Liver (tissue), 9 donors: ENCODE results near the gene ZDHHC24. TPM values are rescaled to one million over a fixed set of nuclear protein-coding genes. Genes with fewer than 3 reads are reported as not detected.

Experiments
- DNase-seq: peaks from one replicate; pipeline ENCODE4 v3.0.0-alpha.2; 2017; ENCODE audit warnings: low spot score
- H3K27ac ChIP-seq, 2 donors: one replicate each; pipeline ENCODE4 v1.7.0; 2013; ENCODE audit warnings: inconsistent platforms in 2 of 2, low read length in 2 of 2, control low read depth in 1 of 2, low read depth in 1 of 2, mild to moderate bottlenecking in 1 of 2
- H3K27me3 ChIP-seq, 4 donors: one replicate each; pipeline versions ENCODE4 v1.6.1 to v1.7.0; 2013; ENCODE audit warnings: low read length in 3 of 4, inconsistent platforms in 1 of 4, mild to moderate bottlenecking in 1 of 4, moderate library complexity in 1 of 4; ENCODE audit not compliant: control insufficient read depth in 4 of 4, insufficient read depth in 4 of 4
- H3K36me3 ChIP-seq, 4 donors: one replicate each; pipeline versions ENCODE4 v1.6.1 to v1.7.0; 2013; ENCODE audit warnings: low read length in 3 of 4, mild to moderate bottlenecking in 3 of 4, low read depth in 1 of 4, moderate library complexity in 1 of 4; ENCODE audit not compliant: control insufficient read depth in 4 of 4, insufficient read depth in 3 of 4
- H3K4me1 ChIP-seq, 4 donors: one replicate each; pipeline versions ENCODE4 v1.6.1 to v1.7.0; 2013; ENCODE audit warnings: low read length in 3 of 4, mild to moderate bottlenecking in 3 of 4, moderate library complexity in 1 of 4; ENCODE audit not compliant: control insufficient read depth in 4 of 4, insufficient read depth in 4 of 4
- H3K4me3 ChIP-seq, 3 donors: one replicate each; pipeline versions ENCODE4 v1.6.1 to v1.7.0; 2013; ENCODE audit warnings: low read length in 3 of 3, control low read depth in 1 of 3, low read depth in 1 of 3, mild to moderate bottlenecking in 1 of 3
- H3K9ac ChIP-seq, 2 donors: one replicate each; pipeline ENCODE4 v1.7.0; 2013; ENCODE audit warnings: low read length in 2 of 2, mild to moderate bottlenecking in 2 of 2, moderate library complexity in 2 of 2, control low read depth in 1 of 2, low read depth in 1 of 2
- H3K9me3 ChIP-seq, 4 donors: one replicate each; pipeline versions ENCODE4 v1.6.1 to v1.7.0; 2013; ENCODE audit warnings: low read length in 3 of 4; ENCODE audit not compliant: control insufficient read depth in 4 of 4
- ATF3 ChIP-seq: IDR thresholded peaks from 2 replicates; pipeline ENCODE4 v1.6.1; 2016; ENCODE audit warnings: antibody characterized with exemption
- CTCF ChIP-seq: fragments of 150-350 bp; IDR thresholded peaks from 2 replicates; pipeline ENCODE4 v1.5.1; 2017; ENCODE audit warnings: improper control_type of control experiment, low read depth, low read length; ENCODE audit not compliant: missing input control
- EGR1 ChIP-seq, 2 donors: IDR thresholded peaks; 2 replicates each; pipeline ENCODE4 v1.6.1; 2016 to 2018; ENCODE audit warnings: antibody characterized with exemption in 2 of 2, low read depth in 2 of 2
- FOXA1 ChIP-seq: IDR thresholded peaks from 2 replicates; pipeline ENCODE4 v1.6.1; 2016; ENCODE audit warnings: antibody characterized with exemption
- FOXA2 ChIP-seq: IDR thresholded peaks from 2 replicates; pipeline ENCODE4 v1.6.1; 2016; ENCODE audit warnings: antibody characterized with exemption
- GABPA ChIP-seq, 2 donors: IDR thresholded peaks in 1 of 2; conservative IDR thresholded peaks in 1 of 2; 2 replicates each; pipeline ENCODE4 v1.6.1; 2016; ENCODE audit warnings: antibody characterized with exemption in 2 of 2, mild to moderate bottlenecking in 1 of 2, moderate library complexity in 1 of 2
- HNF4A ChIP-seq, 2 donors: conservative IDR thresholded peaks; 2 replicates each; pipeline ENCODE4 v1.6.1; 2016; ENCODE audit warnings: antibody characterized with exemption in 2 of 2, mild to moderate bottlenecking in 2 of 2
- HNF4G ChIP-seq: IDR thresholded peaks from 2 replicates; pipeline ENCODE4 v1.6.1; 2016; ENCODE audit warnings: antibody characterized with exemption
- JUND ChIP-seq, 2 donors: IDR thresholded peaks; 2 replicates each; pipeline ENCODE4 v1.6.1; 2016; ENCODE audit warnings: antibody characterized with exemption in 2 of 2
- MAX ChIP-seq: IDR thresholded peaks from 2 replicates; pipeline ENCODE4 v1.6.1; 2016; ENCODE audit warnings: antibody characterized with exemption
- NR2F2 ChIP-seq: IDR thresholded peaks from 2 replicates; pipeline ENCODE4 v1.6.1; 2016; ENCODE audit warnings: antibody characterized with exemption
- RAD21 ChIP-seq, 2 donors: IDR thresholded peaks; 2 replicates each; pipeline ENCODE4 v1.6.1; 2016; ENCODE audit warnings: antibody characterized with exemption in 2 of 2, mild to moderate bottlenecking in 2 of 2
- REST ChIP-seq: IDR thresholded peaks from 2 replicates; pipeline ENCODE4 v1.6.1; 2016; ENCODE audit warnings: antibody characterized with exemption, mild to moderate bottlenecking
- RXRA ChIP-seq, 2 donors: IDR thresholded peaks; 2 replicates each; pipeline ENCODE4 v1.6.1; 2017 to 2018; ENCODE audit warnings: antibody characterized with exemption in 2 of 2, mild to moderate bottlenecking in 1 of 2
- SP1 ChIP-seq: IDR thresholded peaks from 2 replicates; pipeline ENCODE4 v1.6.1; 2018; ENCODE audit warnings: antibody characterized with exemption, mild to moderate bottlenecking
- TAF1 ChIP-seq: conservative IDR thresholded peaks from 2 replicates; pipeline ENCODE4 v1.6.1; 2016; ENCODE audit warnings: antibody characterized with exemption, mild to moderate bottlenecking
- YY1 ChIP-seq: IDR thresholded peaks from 2 replicates; pipeline ENCODE4 v1.6.1; 2016; ENCODE audit warnings: antibody characterized with exemption, mild to moderate bottlenecking
- ZBTB33 ChIP-seq: IDR thresholded peaks from 2 replicates; pipeline ENCODE4 v1.6.1; 2016; ENCODE audit warnings: antibody characterized with exemption
- WGBS: extraction: QIAGEN DNeasy Blood & Tissue Kit; methylation state at CpG from one replicate; pipeline ENCODE4 v1.1.7; 2013; 5-methylcytosine and 5-hydroxymethylcytosine counted together
- polyA plus RNA-seq, 2 donors: library from polyadenylated mRNA; stranded (reverse) in 1 of 2; unstranded in 1 of 2; fragments of 200-250 nt in 1 of 2; fragments of >200 nt in 1 of 2; fragmentation: Nextera tagmentation in 1 of 2; extraction: Ambion mirVana in 1 of 2; gene quantifications; one replicate each; pipeline versions ENCODE4 v1.2.1 to v1.2.3, GENCODE V29; 2013 to 2015
- total RNA-seq, 2 donors: library from RNA; depleted of rRNA; stranded (reverse); fragments of >200 nt; gene quantifications; one replicate each; pipeline ENCODE4 v1.2.3, GENCODE V29; 2014
- donor health status: healthy.
- donor health status: healthy.
- donor health status: healthy.
- donor health status: healthy.
- donor health status: healthy.

Gene ZDHHC24
- total and polyA plus RNA-seq, 4 donors = 4.1 to 6.4 (median 5.1) TPM

- H3K27ac ChIP-seq = no peak within 1 kb of the TSS
- TF ChIP-seq FOXA2 (no peak), FOXA1 (no peak), SP1 (no peak), NR2F2 (no peak), MAX (no peak), CTCF (no peak), ATF3 (no peak), REST (no peak), GABPA (IDR thresholded peaks at IDR 0.05 in 1 of 2, conservative IDR thresholded peaks at IDR 0.05 in 1 of 2) (peak in 1 of 2 donors; percentile 69), JUND (IDR thresholded peaks at IDR 0.05) (no peak), EGR1 (IDR thresholded peaks at IDR 0.05; ENCODE audit: low read depth in 2 of 2) (no peak), HNF4A (conservative IDR thresholded peaks at IDR 0.05) (peak in 1 of 2 donors; percentile 35), RXRA (IDR thresholded peaks at IDR 0.05) (no peak), YY1 (peak; percentile 97), HNF4G (no peak), RAD21 (IDR thresholded peaks at IDR 0.05) (no peak), TAF1 (no peak), ZBTB33 (no peak)
- no peaks in the 10 kb centered on the region for H3K27me3 ChIP-seq
These were observed 35.4 kb downstream of the ZDHHC24 start, which contains the start of gene BBS1 for GRCh38 chr11:66510271-66510989. BBS1 (plus strand) TSS chr11:66510635; CDS start chr11:66510660, 25 bp downstream.

More at GRCh38 chr11:66510271-66510989, 35.4 kb downstream of the ZDHHC24 start, which contains the start of gene BBS1:
- H3K9ac ChIP-seq = peak within 1 kb of the TSS; percentile 17 to 77
- peak within 1 kb of the TSS; percentile 85 to 92 (median 92) for H3K4me3 ChIP-seq
- H3K36me3 ChIP-seq = peaks cover 0 to 10% (median 2%) of the 10 kb centered on the region in 4 donors
- DNase-seq = peak; percentile 92
- 3% methylated on average over 31 of the region's 31 CpGs for WGBS
- H3K4me1 ChIP-seq = peaks cover 6 to 15% (median 10%) of the 10 kb centered on the region in 4 donors
- H3K9me3 ChIP-seq = no peaks in the 10 kb centered on the region
